HCT116 (cell line): ENCODE results near the gene CROCC. TPM values are rescaled to one million over a fixed set of nuclear protein-coding genes. Genes with fewer than 3 reads are reported as not detected.

ENCODE experiments used
- ATAC-seq: fragments of 200-7000 bp; cut with Tn5 transposase; 2 replicates; pipeline ENCODE4 v1.9.1; 2020; ENCODE audit warnings: mild to moderate bottlenecking, moderate library complexity
- BruUV-seq: library from RNA; stranded (reverse); fragments of 400-500 nt; replicated peaks from 2 replicates; lab custom pipeline; 2021; lab: Mats Ljungman, UMichigan
- CTCF ChIA-PET: fragments of 300-600 bp; sonication (Branson Sonifier 250); formaldehyde crosslinking; loops from one replicate; lab custom pipeline; 2021; ENCODE audit warnings: antibody characterized with exemption; lab: Charles Lee
- POLR2A ChIA-PET: fragments of 300-600, 350-600 bp; sonication (Branson Sonifier 250); formaldehyde crosslinking; loops from one replicate; lab custom pipeline; 2021; ENCODE audit warnings: antibody characterized with exemption; lab: Charles Lee
- RAD21 ChIA-PET, 2 experiments: fragments of 300-600 bp; sonication (Branson Sonifier 250); formaldehyde crosslinking; loops; one replicate each; lab custom pipeline; 2023; ENCODE audit warnings: low total read pairs in 2 of 2; ENCODE audit not compliant: uncharacterized antibody in 2 of 2, unreplicated experiment in 2 of 2, low non-redundant PET in 1 of 2; lab: Charles Lee
- DNase-seq: peaks from one replicate; pipeline ENCODE4 v3.0.0-alpha.2; 2010; ENCODE audit warnings: low read depth, low spot score
- H2AFZ ChIP-seq: fragments of 200-600 bp; shearing (Covaris generic), sonication (generic); 2 replicates; pipeline ENCODE4 v1.6.1; 2017; ENCODE audit warnings: low read depth, mixed run types, mixed read lengths, antibody characterized with exemption, low read length; ENCODE audit not compliant: poor library complexity, severe bottlenecking
- H3K27ac ChIP-seq: 2 replicates; pipeline ENCODE4 v1.5.1; 2012; ENCODE audit warnings: low read depth, low read length
- H3K27me3 ChIP-seq: fragments of 200-600 bp; sonication (generic); 2 replicates; pipeline ENCODE4 v1.6.1; 2016; ENCODE audit warnings: mixed run types, low read length, mixed read lengths; ENCODE audit not compliant: insufficient read depth
- H3K36me3 ChIP-seq, 2 experiments: fragments of 200-500 bp in 1 of 2; fragments of 200-600 bp in 1 of 2; sonication (Bioruptor generic) in 1 of 2; sonication (generic) in 1 of 2; 2 replicates each; pipeline versions ENCODE4 v1.5.1 to v1.6.1; 2014 to 2016; ENCODE audit warnings: low read length in 2 of 2, inconsistent platforms in 1 of 2, mixed read lengths in 1 of 2, mixed run types in 1 of 2; ENCODE audit not compliant: insufficient read depth in 2 of 2, control insufficient read depth in 1 of 2
- H3K4me1 ChIP-seq, 2 experiments: fragments of 200-600 bp in 1 of 2; sonication (generic) in 1 of 2; 2 replicates each; pipeline versions ENCODE4 v1.5.1 to v1.6.1; 2012 to 2017; ENCODE audit warnings: low read length in 2 of 2, inconsistent platforms in 1 of 2, mild to moderate bottlenecking in 1 of 2, mixed read lengths in 1 of 2, mixed run types in 1 of 2, moderate library complexity in 1 of 2; ENCODE audit not compliant: insufficient read depth in 2 of 2, control insufficient read depth in 1 of 2
- H3K4me2 ChIP-seq: fragments of 200-600 bp; sonication (generic); 2 replicates; pipeline ENCODE4 v1.6.1; 2017; ENCODE audit warnings: mixed run types, low read length, mixed read lengths
- H3K4me3 ChIP-seq, 2 experiments: fragments of 200-600 bp in 1 of 2; sonication (generic) in 1 of 2; replicated peaks in 1 of 2; 2 replicates each; pipeline ENCODE4 v1.5.1; 2011 to 2016; ENCODE audit warnings: low read length in 2 of 2, control low read depth in 1 of 2, low read depth in 1 of 2, mild to moderate bottlenecking in 1 of 2, mixed read lengths in 1 of 2, mixed run types in 1 of 2
- H3K79me2 ChIP-seq: fragments of 200-600 bp; sonication (generic); 2 replicates; pipeline ENCODE4 v1.6.1; 2017; ENCODE audit warnings: mild to moderate bottlenecking, mixed run types, low read length, moderate library complexity, mixed read lengths; ENCODE audit not compliant: insufficient read depth
- H3K9ac ChIP-seq: fragments of 200-600 bp; sonication (generic); 2 replicates; pipeline ENCODE4 v1.6.1; 2016; ENCODE audit warnings: low read length, mixed read lengths
- H3K9me2 ChIP-seq: fragments of 200-600 bp; sonication (generic), shearing (Covaris generic); 2 replicates; pipeline ENCODE4 v1.6.1; 2017; ENCODE audit warnings: mixed run types, mild to moderate bottlenecking, moderate library complexity; ENCODE audit not compliant: insufficient read depth
- H3K9me3 ChIP-seq, 2 experiments: fragments of 200-500 bp in 1 of 2; fragments of 200-600 bp in 1 of 2; sonication (Bioruptor generic) in 1 of 2; sonication (generic) in 1 of 2; 2 replicates each; pipeline ENCODE4 v1.6.1; 2014 to 2017; ENCODE audit warnings: low read length in 2 of 2, mixed read lengths in 2 of 2, inconsistent platforms in 1 of 2, low read depth in 1 of 2, mild to moderate bottlenecking in 1 of 2, mixed run types in 1 of 2, moderate library complexity in 1 of 2; ENCODE audit not compliant: control insufficient read depth in 1 of 2, insufficient read depth in 1 of 2
- H4K20me1 ChIP-seq: fragments of 200-600 bp; sonication (generic), shearing (Covaris generic); 2 replicates; pipeline ENCODE4 v1.6.1; 2017; ENCODE audit warnings: mixed run types, mild to moderate bottlenecking, moderate library complexity; ENCODE audit not compliant: insufficient read depth
- ELF1 ChIP-seq: IDR thresholded peaks from 2 replicates; pipeline ENCODE4 v1.6.1; 2012; ENCODE audit warnings: low read depth, borderline replicate concordance
- EZH2phosphoT487 ChIP-seq: fragments of 200-600 bp; IDR thresholded peaks from 2 replicates; pipeline ENCODE4 v1.6.1; 2018; ENCODE audit warnings: antibody characterized with exemption, borderline replicate concordance
- POLR2A ChIP-seq: IDR thresholded peaks from 2 replicates; pipeline ENCODE4 v1.7.0; 2011; ENCODE audit warnings: borderline replicate concordance; ENCODE audit not compliant: insufficient read depth, insufficient read length; ENCODE audit errors: extremely low read depth
- YY1 ChIP-seq: IDR thresholded peaks from 2 replicates; pipeline ENCODE4 v1.6.1; 2011; ENCODE audit warnings: low read length, low read depth, moderate library complexity, mild to moderate bottlenecking; ENCODE audit not compliant: insufficient replicate concordance; ENCODE audit errors: extremely low read depth
- ZFX ChIP-seq: fragments of 450-650 bp; IDR thresholded peaks from 2 replicates; pipeline ENCODE4 v1.6.1; 2017
- intact Hi-C: fragments of 100-400 bp; cut with micrococcal nuclease; formaldehyde crosslinking; loops from 2 replicates; pipeline ENCODE4 v1.10.0; 2022
- total RNA-seq: library from RNA; stranded (reverse); gene quantifications from one replicate; pipeline ENCODE4 v1.2.1, GENCODE V29; 2021; ENCODE audit not compliant: unreplicated experiment
- TF ChIP-seq, protein P1 (sequence below): IDR thresholded peaks from 2 replicates; pipeline ENCODE4 v1.6.1; 2011; ENCODE audit warnings: mild to moderate bottlenecking, low read length, moderate library complexity; ENCODE audit not compliant: insufficient replicate concordance; ENCODE audit errors: extremely low read depth
- TF ChIP-seq, protein P2 (sequence below): IDR thresholded peaks from 2 replicates; pipeline ENCODE4 v1.6.1; 2012
- TF ChIP-seq, protein P3 (sequence below): IDR thresholded peaks from 2 replicates; pipeline ENCODE4 v1.6.1; 2012; ENCODE audit warnings: low read depth

The CROCC gene
- total RNA-seq, 1 experiment from 2014 or later: 30.1 TPM

DNA sequence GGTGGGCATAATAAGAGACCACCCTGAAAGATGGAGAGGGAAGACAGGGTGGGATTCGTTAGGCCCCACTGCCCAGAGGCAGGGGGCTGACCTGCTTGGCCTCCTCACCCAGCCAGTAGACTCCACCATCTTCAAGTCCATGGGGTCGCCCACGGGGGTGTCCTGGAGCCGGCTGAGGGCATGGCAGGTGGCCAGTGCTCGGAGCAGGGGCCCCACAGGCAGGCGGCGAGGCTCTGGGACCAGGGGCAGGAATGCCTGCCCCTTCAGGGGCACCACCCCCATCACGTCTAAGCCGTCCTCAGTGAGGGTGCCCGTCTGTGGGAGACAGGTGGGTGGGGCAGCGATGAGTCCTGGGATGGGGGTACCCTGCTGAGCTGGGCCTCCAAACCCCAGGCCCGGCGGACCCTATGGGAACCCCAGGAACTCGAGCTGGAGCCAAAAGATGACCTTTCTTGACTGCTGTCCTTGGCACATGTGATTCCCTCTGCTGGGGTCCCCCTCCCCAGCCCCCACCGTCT, 71.8 kb downstream of the CROCC start (continued):
- TF ChIP-seq, protein P1, sequence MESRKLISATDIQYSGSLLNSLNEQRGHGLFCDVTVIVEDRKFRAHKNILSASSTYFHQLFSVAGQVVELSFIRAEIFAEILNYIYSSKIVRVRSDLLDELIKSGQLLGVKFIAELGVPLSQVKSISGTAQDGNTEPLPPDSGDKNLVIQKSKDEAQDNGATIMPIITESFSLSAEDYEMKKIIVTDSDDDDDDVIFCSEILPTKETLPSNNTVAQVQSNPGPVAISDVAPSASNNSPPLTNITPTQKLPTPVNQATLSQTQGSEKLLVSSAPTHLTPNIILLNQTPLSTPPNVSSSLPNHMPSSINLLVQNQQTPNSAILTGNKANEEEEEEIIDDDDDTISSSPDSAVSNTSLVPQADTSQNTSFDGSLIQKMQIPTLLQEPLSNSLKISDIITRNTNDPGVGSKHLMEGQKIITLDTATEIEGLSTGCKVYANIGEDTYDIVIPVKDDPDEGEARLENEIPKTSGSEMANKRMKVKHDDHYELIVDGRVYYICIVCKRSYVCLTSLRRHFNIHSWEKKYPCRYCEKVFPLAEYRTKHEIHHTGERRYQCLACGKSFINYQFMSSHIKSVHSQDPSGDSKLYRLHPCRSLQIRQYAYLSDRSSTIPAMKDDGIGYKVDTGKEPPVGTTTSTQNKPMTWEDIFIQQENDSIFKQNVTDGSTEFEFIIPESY: no peak
- TF ChIP-seq ELF1: no peak

DNA sequence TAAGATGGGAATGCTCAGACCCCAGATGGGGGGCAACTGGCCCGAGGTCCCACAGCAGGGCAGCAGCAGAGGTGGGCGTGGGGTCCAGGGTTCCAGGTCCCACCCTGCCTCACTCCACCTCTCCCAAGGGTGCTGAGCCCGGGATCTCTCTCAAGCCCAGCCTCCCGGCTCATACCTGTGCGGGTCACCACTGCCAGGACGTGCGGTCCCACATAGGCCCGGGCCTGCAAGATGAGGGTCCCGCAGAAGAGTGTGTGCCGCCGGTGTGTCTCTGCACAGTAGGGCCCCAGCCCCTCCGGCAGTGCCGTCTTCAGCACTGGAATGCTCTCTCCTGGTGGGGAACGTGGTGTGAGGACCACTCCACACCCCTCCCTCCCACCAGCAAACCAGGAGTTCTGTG, 75.1 kb downstream of the CROCC start:
- Histone ChIP-seq H3K4me1 (no peaks in the 10 kb centered on the region), H3K9ac (no peak overlapping the region), H3K79me2 (no peaks in the 10 kb centered on the region), H3K9me3 (no peaks in the 10 kb centered on the region), H3K36me3 (peaks cover 0 to 10% of the 10 kb centered on the region in 2 experiments; a peak in 2 of 4 replicates), H3K9me2 (no peaks in the 10 kb centered on the region), H3K27me3 (no peaks in the 10 kb centered on the region), H3K4me3 (no peak overlapping the region), H3K4me2 (no peak overlapping the region)
- ATAC-seq (no peak), DNase-seq (no peak)
- ChIA-PET RAD21 (no interaction called here), POLR2A (interaction anchor here (0.7 kb wide), 1 partner anchor 15 kb away, joined by 4 read pairs; the partner anchor contains the start of gene ATP13A2)
- intact Hi-C loops: no loop called here
- TF ChIP-seq, protein P2, sequence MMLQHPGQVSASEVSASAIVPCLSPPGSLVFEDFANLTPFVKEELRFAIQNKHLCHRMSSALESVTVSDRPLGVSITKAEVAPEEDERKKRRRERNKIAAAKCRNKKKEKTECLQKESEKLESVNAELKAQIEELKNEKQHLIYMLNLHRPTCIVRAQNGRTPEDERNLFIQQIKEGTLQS: no peak
- TF ChIP-seq, all 23 proteins: peak for 0
- Histone ChIP-seq H4K20me1 (no peaks in the 10 kb centered on the region), H3K27ac (no peak overlapping the region), H2AFZ (no peak overlapping the region)
- CTCF ChIA-PET: no interaction called here
- no TSS peak for BruUV-seq

DNA sequence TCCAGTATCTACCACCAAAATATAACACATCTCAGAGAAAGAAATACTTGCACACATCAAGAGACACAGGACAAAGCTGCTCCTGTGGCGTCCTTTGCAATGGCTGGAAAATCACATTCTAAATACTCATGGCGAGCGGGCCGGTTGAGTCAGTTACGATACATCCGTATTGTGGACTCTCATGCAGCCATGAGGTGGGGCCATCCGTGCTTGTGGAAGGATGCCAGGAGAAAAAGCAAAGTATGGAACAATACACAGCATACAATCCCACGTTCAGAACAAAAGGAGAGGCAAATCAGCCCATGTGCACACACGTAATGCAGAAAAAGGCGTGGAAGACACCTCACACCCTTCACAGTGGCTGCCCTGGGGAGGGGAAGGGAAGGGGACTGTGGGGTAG, 76.9 kb downstream of the CROCC start:
- Histone ChIP-seq H2AFZ (no peak overlapping the region), H3K27ac (no peak overlapping the region), H3K4me1 (no peaks in the 10 kb centered on the region), H3K4me3 (no peak overlapping the region), H3K9ac (no peak overlapping the region), H3K9me3 (no peaks in the 10 kb centered on the region), H4K20me1 (no peaks in the 10 kb centered on the region), H3K9me2 (no peaks in the 10 kb centered on the region), H3K4me2 (no peak overlapping the region), H3K79me2 (no peaks in the 10 kb centered on the region), H3K36me3 (peaks cover 0 to 15% of the 10 kb centered on the region in 2 experiments; a peak in 2 of 4 replicates), H3K27me3 (no peaks in the 10 kb centered on the region)
- BruUV-seq: no TSS peak
- ChIA-PET RAD21 (no interaction called here), POLR2A (no interaction called here), CTCF (no interaction called here)
- intact Hi-C loops: no loop called here
- ATAC-seq: no peak
- DNase-seq: no peak
- TF ChIP-seq, protein P3, sequence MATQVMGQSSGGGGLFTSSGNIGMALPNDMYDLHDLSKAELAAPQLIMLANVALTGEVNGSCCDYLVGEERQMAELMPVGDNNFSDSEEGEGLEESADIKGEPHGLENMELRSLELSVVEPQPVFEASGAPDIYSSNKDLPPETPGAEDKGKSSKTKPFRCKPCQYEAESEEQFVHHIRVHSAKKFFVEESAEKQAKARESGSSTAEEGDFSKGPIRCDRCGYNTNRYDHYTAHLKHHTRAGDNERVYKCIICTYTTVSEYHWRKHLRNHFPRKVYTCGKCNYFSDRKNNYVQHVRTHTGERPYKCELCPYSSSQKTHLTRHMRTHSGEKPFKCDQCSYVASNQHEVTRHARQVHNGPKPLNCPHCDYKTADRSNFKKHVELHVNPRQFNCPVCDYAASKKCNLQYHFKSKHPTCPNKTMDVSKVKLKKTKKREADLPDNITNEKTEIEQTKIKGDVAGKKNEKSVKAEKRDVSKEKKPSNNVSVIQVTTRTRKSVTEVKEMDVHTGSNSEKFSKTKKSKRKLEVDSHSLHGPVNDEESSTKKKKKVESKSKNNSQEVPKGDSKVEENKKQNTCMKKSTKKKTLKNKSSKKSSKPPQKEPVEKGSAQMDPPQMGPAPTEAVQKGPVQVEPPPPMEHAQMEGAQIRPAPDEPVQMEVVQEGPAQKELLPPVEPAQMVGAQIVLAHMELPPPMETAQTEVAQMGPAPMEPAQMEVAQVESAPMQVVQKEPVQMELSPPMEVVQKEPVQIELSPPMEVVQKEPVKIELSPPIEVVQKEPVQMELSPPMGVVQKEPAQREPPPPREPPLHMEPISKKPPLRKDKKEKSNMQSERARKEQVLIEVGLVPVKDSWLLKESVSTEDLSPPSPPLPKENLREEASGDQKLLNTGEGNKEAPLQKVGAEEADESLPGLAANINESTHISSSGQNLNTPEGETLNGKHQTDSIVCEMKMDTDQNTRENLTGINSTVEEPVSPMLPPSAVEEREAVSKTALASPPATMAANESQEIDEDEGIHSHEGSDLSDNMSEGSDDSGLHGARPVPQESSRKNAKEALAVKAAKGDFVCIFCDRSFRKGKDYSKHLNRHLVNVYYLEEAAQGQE: no peak
- TF ChIP-seq EZH2phosphoT487 (no peak), ZFX (no peak), YY1 (no peak), POLR2A (no peak)
- TF ChIP-seq, protein P1: no peak
